Psoas muscle (tissue), 8 donors: ENCODE data around the gene CDS2. TPM values are rescaled to one million over a fixed set of nuclear protein-coding genes. Genes with fewer than 3 reads are reported as not detected.

Experiments
- ATAC-seq, 4 donors: fragments of 200-7000 bp; cut with Tn5 transposase; one replicate each; pipeline ENCODE4 v1.9.1; 2020; ENCODE audit warnings: moderate library complexity in 3 of 4, mild to moderate bottlenecking in 2 of 4
- DNase-seq, 2 donors: peaks; one replicate each; pipeline ENCODE4 v3.0.0-alpha.2; 2020
- H3K27ac ChIP-seq: fragments of 200-600 bp; one replicate; pipeline ENCODE4 v1.8.0; 2022
- H3K27me3 ChIP-seq, 3 donors: fragments of 200-600 bp in 1 of 3; one replicate each; pipeline versions ENCODE4 v1.6.1 to v1.8.0; 2013 to 2022; ENCODE audit warnings: low read length in 2 of 3, mild to moderate bottlenecking in 2 of 3, moderate library complexity in 1 of 3; ENCODE audit not compliant: insufficient read depth in 3 of 3
- H3K36me3 ChIP-seq, 2 donors: fragments of 200-600 bp in 1 of 2; one replicate each; pipeline versions ENCODE4 v1.6.1 to v1.8.0; 2013 to 2022; ENCODE audit warnings: low read depth in 1 of 2, mild to moderate bottlenecking in 1 of 2, moderate library complexity in 1 of 2; ENCODE audit not compliant: insufficient read depth in 1 of 2
- H3K4me1 ChIP-seq: fragments of 200-600 bp; one replicate; pipeline ENCODE4 v1.8.0; 2022
- H3K4me3 ChIP-seq: fragments of 200-600 bp; one replicate; pipeline ENCODE4 v1.8.0; 2022; ENCODE audit warnings: mild to moderate bottlenecking
- H3K9me3 ChIP-seq: fragments of 200-600 bp; one replicate; pipeline ENCODE4 v1.8.0; 2022
- CTCF ChIP-seq: fragments of 200-600 bp; IDR thresholded peaks from one replicate; pipeline ENCODE4 v1.8.0; 2022; ENCODE audit warnings: antibody characterized with exemption
- WGBS, 3 donors: extraction: QIAGEN DNeasy Blood & Tissue Kit; methylation state at CpG; one replicate each; pipeline versions ENCODE4 v1.1.6 to v1.1.7; 2013; 5-methylcytosine and 5-hydroxymethylcytosine counted together
- intact Hi-C, 2 donors: fragments of 100-400 bp; cut with DNase I; formaldehyde crosslinking; loops; one replicate each; pipeline versions ENCODE4 v1.11.0 to v1.14.2; 2022
- polyA plus RNA-seq, 3 donors: library from polyadenylated mRNA; stranded (reverse); fragments of 200-250 nt; gene quantifications; one replicate each; pipeline ENCODE4 v1.2.3, GENCODE V29; 2013
- total RNA-seq, 4 donors: library from RNA; stranded (reverse); fragmentation: NEBNext Ultra II Directional in 2 of 4; extraction: Animal tissue kit (Norgen Biotek cat#: 25700) in 2 of 4; gene quantifications; one replicate each; pipeline versions ENCODE4 v1.2.1 to v1.2.4, GENCODE V29; 2021 to 2023
- donor health status: healthy with polysubstance abuse.
- donor health status: DM: no; HTN: no; CAD: no; lungs with moderate emphysema.
- donor health status: Bipolar disorder and iron deficiency.
- donor health status: healthy.
- donor health status: DM: yes; HTN: yes; CAD: no.
- donor health status: DM: no; HTN: no; CAD: no.
- donor health status: DM: no; HTN: no; CAD: no.
- donor health status: DM: yes; HTN: yes; CAD: no.

The CDS2 gene
- total and polyA plus RNA-seq, 7 donors, result 8.0 to 34.1 (median 19.5) TPM

GRCh38 chr20:5150226-5151076, 23.6 kb downstream of the CDS2 start:
- Histone ChIP-seq H3K27me3 (no peaks in the 10 kb centered on the region), H3K4me3 (no peak overlapping the region), H3K9me3 (no peaks in the 10 kb centered on the region), H3K4me1 (peaks cover 71% of the 10 kb centered on the region), H3K27ac (peak overlapping the region; percentile 86), H3K36me3 (no peaks in the 10 kb centered on the region)
- no peak for TF ChIP-seq CTCF
- ATAC-seq, result peak; percentile 88 to 94 (median 93)
- DNase-seq, result peak; percentile 25 to 65
- 49 to 64% (median 51%) methylated on average over 13 of the region's 13 CpGs for WGBS, 3 donors
- intact Hi-C loops, result no loop called here

GRCh38 chr20:5153152-5153467, 26.3 kb downstream of the CDS2 start:
- 79 to 92% (median 81%) methylated on average over 3 of the region's 3 CpGs for WGBS, 3 donors
- DNase-seq, result no peak
- Histone ChIP-seq H3K27me3 (no peaks in the 10 kb centered on the region), H3K9me3 (no peaks in the 10 kb centered on the region), H3K36me3 (no peaks in the 10 kb centered on the region), H3K4me1 (peaks cover 70% of the 10 kb centered on the region), H3K27ac (peak overlapping the region; percentile 86), H3K4me3 (no peak overlapping the region)
- ATAC-seq, result no peak
- intact Hi-C loops, result no loop called here
- no peak for TF ChIP-seq CTCF

GRCh38 chr20:5153612-5154542, 27.1 kb downstream of the CDS2 start:
- ATAC-seq (no peak), DNase-seq (no peak)
- Histone ChIP-seq H3K9me3 (no peaks in the 10 kb centered on the region), H3K4me1 (peaks cover 68% of the 10 kb centered on the region), H3K36me3 (no peaks in the 10 kb centered on the region), H3K4me3 (no peak overlapping the region), H3K27ac (peak overlapping the region; percentile 86), H3K27me3 (no peaks in the 10 kb centered on the region)
- WGBS, 3 donors, result 71 to 82% (median 76%) methylated on average over 5 of the region's 5 CpGs
- intact Hi-C loops, result no loop called here
- TF ChIP-seq CTCF, result no peak

- intact Hi-C loops, result no loop called here
Measured at GRCh38 chr20:5154543-5154925, 27.7 kb downstream of the CDS2 start.

More at GRCh38 chr20:5154543-5154925, 27.7 kb downstream of the CDS2 start:
- ATAC-seq (no peak), DNase-seq (no peak)
- 90 to 94% (median 91%) methylated on average over 6 of the region's 6 CpGs for WGBS, 3 donors
- H3K36me3 ChIP-seq, result no peaks in the 10 kb centered on the region
- peaks cover 66% of the 10 kb centered on the region for H3K4me1 ChIP-seq
- H3K9me3 ChIP-seq, result no peaks in the 10 kb centered on the region
- peak overlapping the region; percentile 86 for H3K27ac ChIP-seq
- no peak for TF ChIP-seq CTCF
- no peaks in the 10 kb centered on the region for H3K27me3 ChIP-seq
- H3K4me3 ChIP-seq, result no peak overlapping the region
